Right lobe of liver (tissue), 4 donors: ENCODE results near the gene OBSL1.

ENCODE experiments used
- CTCF ChIP-seq, 4 donors: fragments of 200-600 bp in 3 of 4; fragments of 450-650 bp in 1 of 4; IDR thresholded peaks; one replicate each; pipeline versions ENCODE4 v1.5.1 to v1.8.0; 2016 to 2022; ENCODE audit warnings: antibody characterized with exemption in 4 of 4, mild to moderate bottlenecking in 2 of 4
- POLR2A ChIP-seq: fragments of 450-650 bp; IDR thresholded peaks from one replicate; pipeline ENCODE4 v1.6.1; 2017; ENCODE audit warnings: antibody characterized with exemption, mild to moderate bottlenecking
- donor health status: DM: no; HTN: no; CAD: no.
- donor health status: DM: no; HTN: no; CAD: no.
- donor health status: DM: no; HTN: yes; CAD: no.

- TF ChIP-seq CTCF (IDR thresholded peaks at IDR 0.05), result no peak
- TF ChIP-seq POLR2A, result no peak
Observed at GRCh38 chr2:219548990-219549389, 22.3 kb downstream of the OBSL1 start.
